ENCODE data around the gene ADPGK.
A peak's percentile ranks its signal among the peaks of the same experiment; 100 is the strongest.
"Not testable (repeated sequence)": the region's sequence is repeated elsewhere in the genome, so short reads cannot be mapped to it uniquely, and the experiment has no call there.

ADPGK gene

DNA sequence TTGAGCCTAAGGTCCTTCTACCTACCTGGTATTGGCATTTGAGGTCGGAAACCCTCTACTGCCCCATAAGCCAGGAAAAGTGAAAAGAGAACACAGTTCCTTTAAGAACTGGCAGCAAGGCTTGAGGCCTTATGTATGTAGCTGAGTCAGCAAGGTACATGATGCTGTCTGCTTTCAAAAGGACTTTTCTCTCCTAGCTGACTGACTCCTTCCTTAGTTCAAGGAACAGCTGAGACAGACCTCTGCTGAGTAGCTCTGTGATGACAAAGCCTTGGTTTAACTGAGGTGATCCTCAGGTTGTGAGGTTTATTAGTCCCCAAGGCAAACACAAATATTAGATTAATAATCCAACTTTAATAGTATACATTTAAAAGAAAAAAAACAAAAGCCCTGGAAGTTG, 45.8 kb downstream of the ADPGK start:
- no peak for FAIRE-seq

DNA sequence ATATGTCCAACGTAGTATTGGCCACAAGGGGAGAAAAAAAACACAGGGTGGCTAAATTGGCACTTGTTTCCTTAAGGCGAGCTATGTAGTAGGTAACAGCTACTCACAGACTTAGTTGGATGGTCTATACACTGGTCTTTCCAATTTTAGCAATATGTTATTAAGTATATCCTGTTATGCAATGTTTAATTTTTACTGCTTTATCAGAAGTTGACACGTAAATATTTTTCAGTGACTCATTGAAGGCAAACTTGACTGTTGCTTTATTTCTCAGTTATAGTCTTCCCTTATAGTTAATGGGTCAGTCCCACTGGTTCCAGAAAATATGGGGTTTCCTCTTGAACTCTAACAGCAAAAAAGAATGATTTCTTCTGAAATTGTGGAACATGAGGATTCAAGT, 46.5 kb downstream of the ADPGK start:
- no peak for FAIRE-seq

DNA sequence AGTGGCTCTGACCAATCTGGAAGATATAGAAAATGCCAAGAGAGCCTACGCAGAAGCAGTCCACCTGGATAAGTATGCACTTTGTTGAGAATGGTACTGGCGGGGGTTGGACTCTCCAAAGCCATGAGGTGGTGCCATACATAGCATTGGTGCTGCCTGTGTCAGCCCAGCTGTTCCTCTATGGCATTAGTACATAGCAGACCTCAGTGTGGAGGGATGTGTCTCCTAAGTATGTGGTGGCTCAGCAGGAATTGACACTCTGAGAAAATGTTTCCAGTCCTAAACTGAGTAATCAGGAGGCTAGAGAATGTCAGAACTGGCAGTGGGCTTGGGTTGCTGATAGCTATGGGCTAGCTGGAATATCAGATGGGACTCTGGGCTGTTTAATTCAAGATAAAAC, 48.4 kb downstream of the ADPGK start:
- FAIRE-seq, result no peak

DNA sequence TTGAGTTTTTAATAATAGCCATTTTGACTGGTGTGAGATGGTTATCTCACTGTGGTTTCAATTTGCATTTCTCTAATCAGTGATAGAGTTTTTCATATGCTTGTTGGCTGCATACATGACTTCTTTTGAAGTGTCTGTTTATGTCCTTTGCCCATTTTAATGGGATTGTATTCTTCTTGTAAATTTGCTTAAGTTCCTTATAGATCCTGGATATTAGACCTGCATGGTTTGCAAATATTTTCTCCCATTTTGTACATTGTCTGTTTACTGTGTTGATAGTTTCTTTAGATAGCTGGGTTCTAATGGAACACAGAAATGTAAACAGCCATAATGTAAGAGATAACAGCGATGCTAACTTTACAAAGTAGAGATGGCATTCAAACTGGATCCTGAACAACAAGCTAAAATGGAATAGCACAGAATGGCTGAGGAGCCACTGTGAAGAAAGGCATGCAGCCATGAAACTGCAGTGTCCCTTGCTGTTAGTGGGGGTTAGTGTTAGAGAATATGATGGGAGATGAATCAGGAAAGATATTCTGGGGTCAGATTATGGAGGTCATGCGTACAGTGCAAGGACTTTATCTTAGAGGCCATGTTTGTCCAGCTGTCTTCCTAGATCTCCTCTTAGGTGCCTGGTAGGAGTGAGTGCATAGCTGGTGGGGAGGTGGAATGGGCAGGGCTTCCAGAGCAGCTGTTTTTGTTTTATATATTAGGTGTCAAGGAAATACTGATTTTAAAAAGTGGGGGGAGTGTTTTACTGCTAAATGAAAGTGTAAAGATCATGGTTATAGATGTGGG, 49.4 kb downstream of the ADPGK start:
- no peak for FAIRE-seq

DNA sequence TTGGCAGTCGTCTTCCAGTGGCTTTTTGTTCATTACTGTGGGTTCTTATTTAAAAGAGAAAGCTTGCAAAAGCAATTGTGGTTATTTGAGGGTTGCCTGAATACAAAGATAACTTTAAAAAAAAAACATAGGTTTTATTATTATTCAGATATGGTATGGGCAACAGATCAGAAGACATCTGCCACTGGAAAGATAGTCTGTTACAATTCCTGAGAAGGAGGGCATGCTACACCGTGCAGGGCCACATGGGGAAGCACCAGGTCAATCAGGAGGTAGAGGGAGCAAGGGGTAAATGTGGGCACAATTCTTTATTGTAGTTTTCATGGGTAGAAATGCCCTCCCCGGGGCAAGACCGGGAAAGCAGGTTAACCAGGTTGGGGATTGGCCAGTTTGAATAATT, 51.0 kb downstream of the ADPGK start:
- no peak for FAIRE-seq

DNA sequence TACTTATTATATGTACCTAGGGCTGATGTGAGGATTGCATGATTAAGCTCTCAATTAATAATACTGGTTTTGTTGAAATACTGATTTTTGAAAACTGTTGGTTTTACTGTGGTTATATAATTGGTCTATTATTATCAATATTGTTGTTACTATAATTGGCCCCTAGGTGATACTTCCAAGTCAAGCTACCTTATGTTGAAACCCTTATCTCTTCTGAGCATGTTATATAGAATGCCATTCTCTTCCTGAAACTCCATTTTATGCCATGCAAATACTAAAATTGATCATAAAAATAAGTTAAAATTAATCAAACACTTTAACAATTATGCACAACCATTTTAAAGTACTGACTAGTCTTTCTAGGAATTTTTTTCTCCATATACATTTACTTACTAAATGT, 51.5 kb downstream of the ADPGK start:
- FAIRE-seq, result no peak

DNA sequence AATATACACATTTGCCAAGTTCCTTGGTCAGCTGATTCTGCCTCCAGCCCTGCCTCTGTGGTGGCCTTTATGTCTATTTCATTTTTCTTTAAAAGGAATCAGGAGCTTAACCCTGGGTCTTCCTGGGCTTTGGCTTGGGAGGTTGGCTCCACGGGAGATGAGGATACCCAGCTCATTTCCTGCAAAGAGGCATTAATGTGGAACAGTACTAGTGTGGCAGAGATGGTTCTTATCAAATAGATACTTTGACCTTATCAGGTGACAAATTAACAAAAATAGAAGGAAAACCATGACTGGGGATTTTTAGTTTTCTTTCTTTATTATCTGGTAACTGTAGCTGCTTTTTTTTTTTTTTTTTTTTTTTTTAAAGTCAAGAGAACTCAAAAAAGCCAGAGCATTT, 54.7 kb downstream of the ADPGK start:
- no peak for FAIRE-seq

DNA sequence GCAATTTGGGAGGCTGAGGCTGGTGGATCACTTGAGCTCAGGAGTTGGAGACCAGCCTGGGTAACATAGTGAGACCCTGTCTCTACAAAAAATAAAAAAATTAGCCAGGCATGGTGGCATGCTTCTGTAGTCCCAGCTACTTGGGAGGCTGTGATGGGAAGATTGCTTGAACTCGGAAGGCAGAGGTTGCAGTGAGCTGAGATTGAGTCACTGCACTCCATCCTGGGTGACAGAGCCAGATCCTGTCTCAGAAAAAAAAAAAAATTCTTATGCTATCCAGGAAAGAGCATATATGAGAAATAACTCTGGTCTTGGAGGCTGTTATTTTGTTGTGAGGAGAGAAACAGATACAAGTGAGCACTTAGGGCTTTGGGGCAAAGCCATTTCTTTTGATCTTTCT, 55.3 kb downstream of the ADPGK start:
- FAIRE-seq, result not testable (repeated sequence)

DNA sequence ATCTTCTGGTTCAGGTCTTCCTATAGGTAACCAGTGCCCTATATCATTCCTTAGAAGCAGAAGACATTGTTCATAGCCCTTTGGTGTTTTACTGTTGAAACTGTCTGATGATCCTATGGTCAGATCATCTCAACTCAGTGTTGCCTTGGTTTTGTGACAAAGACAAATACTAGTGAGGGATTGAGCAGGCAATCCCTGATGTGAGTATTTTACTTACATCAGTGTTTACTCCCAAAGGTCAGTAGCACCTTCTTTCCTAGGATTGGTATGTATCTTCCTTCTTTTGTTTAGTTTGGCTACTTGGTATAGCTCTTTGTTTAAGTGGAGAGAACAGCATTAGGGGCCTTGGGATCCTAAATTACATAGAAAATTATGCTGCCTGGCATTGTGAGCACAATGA, 56.4 kb downstream of the ADPGK start:
- FAIRE-seq, result no peak

DNA sequence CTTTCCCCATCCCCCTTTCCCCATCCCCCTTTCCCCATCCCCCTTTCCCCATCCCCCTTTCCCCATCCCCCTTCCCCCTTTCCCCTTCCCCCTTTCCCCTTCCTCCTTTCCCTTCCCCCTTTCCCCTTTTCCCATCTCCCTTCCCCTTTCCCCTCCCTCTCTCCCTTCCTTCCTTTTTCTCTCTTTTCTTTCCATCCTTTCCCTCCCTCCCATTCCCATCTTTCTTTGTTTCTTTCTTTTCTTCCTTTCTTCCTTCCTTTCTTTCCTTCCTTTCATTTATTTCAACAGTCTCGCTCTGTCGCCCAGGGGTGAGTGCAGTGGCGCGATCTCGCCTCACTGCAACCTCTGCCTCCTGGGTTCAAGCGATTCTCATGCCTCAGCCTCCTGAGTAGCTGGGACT, 57.7 kb downstream of the ADPGK start:
- not testable (repeated sequence) for FAIRE-seq

DNA sequence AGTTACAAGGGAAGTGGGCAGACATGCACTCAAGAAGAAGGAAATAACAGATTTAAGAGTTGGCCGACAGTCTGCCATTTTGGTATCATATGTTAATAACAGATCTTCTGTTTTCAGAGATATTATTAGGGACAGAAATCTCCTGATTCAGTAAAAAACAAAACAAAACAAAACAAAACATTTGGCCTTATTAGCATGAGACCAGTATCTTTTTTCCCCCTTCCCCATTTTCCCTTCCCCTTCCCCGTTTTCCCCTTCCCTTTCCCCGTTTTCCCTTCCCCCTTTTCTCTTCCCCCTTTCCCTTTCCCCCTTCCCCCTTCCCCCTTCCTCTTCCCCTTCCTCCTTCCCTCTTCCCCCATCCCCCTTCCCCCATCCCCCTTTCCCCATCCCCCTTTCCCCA, 58.1 kb downstream of the ADPGK start:
- FAIRE-seq, result no peak

DNA sequence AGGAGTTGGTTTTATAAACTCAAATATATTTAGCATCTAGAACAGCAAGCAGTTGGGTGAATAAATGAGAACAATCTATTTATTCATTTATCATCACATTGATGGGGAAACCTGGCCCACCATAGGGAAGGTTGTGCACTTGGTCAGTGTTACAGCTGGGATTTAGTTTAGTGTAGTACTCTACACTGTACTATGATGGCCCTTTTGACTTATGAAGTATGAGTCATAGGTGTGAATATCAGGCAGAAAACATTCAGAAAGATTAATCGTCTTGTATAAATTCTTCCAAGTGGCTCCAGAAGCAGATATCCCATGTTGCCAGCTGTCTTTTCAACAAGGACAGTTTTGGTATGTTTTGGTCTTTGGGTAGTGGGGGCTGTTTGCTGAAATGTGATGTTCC, 59.5 kb downstream of the ADPGK start:
- FAIRE-seq, result no peak

DNA sequence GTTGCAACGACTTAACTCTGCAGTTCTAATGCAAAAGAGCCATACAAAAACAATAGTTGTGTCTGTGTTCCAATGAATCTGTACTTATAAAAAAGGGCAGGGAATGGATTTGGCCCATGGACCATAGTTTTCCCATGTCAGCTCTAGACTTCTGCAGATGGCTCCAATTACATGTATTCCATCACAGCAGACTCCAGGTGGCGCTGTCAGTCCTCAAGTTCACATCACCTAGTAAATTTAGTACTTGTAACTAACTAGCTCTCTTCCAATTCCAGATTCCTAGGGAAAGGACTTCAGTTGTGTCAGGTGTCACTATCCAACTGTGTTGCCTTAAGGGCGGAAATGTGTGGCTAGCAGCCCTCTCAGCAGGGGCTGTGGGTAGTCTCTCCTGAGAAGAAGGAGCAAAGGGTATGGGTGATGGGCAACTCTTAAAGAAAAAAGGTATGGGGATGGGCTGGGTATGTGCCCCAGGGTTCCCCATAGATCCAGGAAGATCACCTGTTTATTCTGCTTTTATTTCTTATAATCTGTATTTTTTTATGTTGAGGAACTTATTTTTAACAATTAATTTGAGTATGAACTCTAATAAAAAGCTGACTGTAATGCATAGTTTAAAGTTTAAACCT, 61.4 kb downstream of the ADPGK start:
- peak; percentile 65 for FAIRE-seq

DNA sequence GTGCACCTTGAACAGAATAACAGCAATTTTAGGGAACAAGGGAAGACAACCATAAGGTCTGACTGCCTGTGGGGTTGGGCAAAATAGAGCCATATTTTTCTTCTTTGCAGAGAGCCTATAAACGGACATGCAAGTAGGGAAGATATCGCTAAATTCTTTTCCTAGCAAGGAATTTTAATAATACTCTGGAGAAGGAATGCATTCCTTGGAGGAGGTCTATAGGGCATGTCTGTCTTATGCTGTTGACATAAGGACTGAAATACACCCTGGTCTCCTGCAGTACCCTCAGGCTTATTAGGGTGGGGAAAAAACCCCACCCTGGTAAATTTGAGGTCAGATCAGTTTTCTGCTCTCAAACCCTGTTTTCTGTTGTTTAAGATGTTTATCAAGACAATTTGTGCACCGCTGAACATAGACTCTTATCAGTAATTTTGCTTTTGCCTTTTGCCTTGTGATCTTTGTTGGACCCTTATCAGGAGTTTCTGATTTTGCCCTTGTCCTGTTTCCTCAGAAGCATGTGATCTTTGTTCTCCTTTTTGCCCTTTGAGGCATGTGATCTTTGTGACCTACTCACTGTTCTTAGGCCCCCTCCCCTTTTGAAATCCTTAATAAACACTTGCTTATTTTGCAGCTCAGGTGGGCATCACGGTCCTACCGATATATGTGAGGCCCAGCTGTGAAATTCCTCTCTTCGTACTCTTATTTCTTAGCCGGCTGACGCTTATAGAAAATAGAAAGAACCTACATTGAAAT, 74.8 kb downstream of the ADPGK start:
- FAIRE-seq, result not testable (repeated sequence)

DNA sequence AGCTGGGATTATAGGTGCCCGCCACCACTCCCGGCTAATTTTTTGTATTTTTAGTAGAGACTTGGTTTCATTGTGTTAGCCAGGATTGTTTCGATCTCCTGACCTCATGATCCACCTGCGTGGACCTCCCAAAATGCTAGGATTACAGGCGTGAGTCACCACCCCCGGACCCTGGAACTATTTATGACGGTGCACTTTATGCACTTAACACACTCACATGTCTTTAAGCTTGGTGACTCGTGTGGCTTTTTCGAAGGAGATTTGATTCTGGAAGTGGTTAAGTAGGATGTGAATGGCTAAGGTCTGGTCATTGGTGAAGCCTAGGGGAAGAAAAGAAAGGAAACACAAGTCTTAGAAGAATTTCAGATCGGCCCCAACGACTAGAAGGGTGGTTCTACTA, 77.3 kb downstream of the ADPGK start:
- FAIRE-seq, result no peak
